ENCODE data around the gene PTH2.

The PTH2 gene

GRCh38 chr19:49409441-49410029 is 13.7 kb downstream of the PTH2 start:
- no peak for DNase-seq

- no peak for DNase-seq
Measured at GRCh38 chr19:49408816-49409440, 14.3 kb downstream of the PTH2 start.

GRCh38 chr19:49407482-49408015 is 15.7 kb downstream of the PTH2 start:
- DNase-seq: no peak

- no peak for DNase-seq
Measured at GRCh38 chr19:49407079-49407478, 16.2 kb downstream of the PTH2 start.

- no peak for DNase-seq
Measured at GRCh38 chr19:49403404-49404187, 19.6 kb downstream of the PTH2 start.

- DNase-seq: no peak
Measured at GRCh38 chr19:49400029-49400428, 23.2 kb downstream of the PTH2 start.

GRCh38 chr19:49398931-49399330 is 24.3 kb downstream of the PTH2 start:
- no peak for DNase-seq

GRCh38 chr19:49398001-49398615 is 25.1 kb downstream of the PTH2 start:
- no peak for DNase-seq

- no peak for DNase-seq
Measured at GRCh38 chr19:49396738-49397505, 26.3 kb downstream of the PTH2 start.

- no peak for DNase-seq
Measured at GRCh38 chr19:49395581-49396407, 27.4 kb downstream of the PTH2 start.

GRCh38 chr19:49393881-49394280 is 29.4 kb downstream of the PTH2 start:
- DNase-seq: no peak

- peak; percentile 87 for DNase-seq
Measured at GRCh38 chr19:49391581-49392399, 31.5 kb downstream of the PTH2 start.

- DNase-seq: no peak
Measured at GRCh38 chr19:49390929-49391359, 32.3 kb downstream of the PTH2 start.

GRCh38 chr19:49390131-49390928 is 32.9 kb downstream of the PTH2 start:
- DNase-seq: no peak

GRCh38 chr19:49389406-49389805 is 33.8 kb downstream of the PTH2 start:
- no peak for DNase-seq

GRCh38 chr19:49387936-49388372 is 35.3 kb downstream of the PTH2 start, which contains the start of gene KASH5:
TSS of gene KASH5 (plus strand) at chr19:49388249. CDS start at chr19:49390884, 2,635 bp downstream.
- peak; percentile 86 for DNase-seq

- no peak for DNase-seq
Measured at GRCh38 chr19:49383599-49383998, 39.6 kb downstream of the PTH2 start.

- no peak for DNase-seq
Measured at GRCh38 chr19:49382639-49383038, 40.6 kb downstream of the PTH2 start.

GRCh38 chr19:49380391-49380790 is 42.9 kb downstream of the PTH2 start:
- no peak for DNase-seq

- DNase-seq: no peak
Measured at GRCh38 chr19:49378512-49378911, 44.7 kb downstream of the PTH2 start.

Data from activated CD8-positive, alpha-beta memory T cell treated with anti-CD3 and anti-CD28 coated beads for 24 hours (primary cell).